Nephron (organoid): ENCODE data around the gene NOSIP.
"Not testable (repeated sequence)": the region's sequence is repeated elsewhere in the genome, so short reads cannot be mapped to it uniquely, and the experiment has no call there.

Experiments used
- H3K27ac Mint-ChIP-seq, 3 experiments: 2 replicates each; pipeline ENCODE4 v1.8.0; 2020; ENCODE audit warnings: mixed read lengths in 3 of 3, mild to moderate bottlenecking in 2 of 3, moderate library complexity in 1 of 3
- H3K27me3 Mint-ChIP-seq: 2 replicates; pipeline ENCODE4 v1.8.0; 2021; ENCODE audit warnings: low read depth, mild to moderate bottlenecking, moderate library complexity, mixed read lengths
- H3K36me3 Mint-ChIP-seq: 2 replicates; pipeline ENCODE4 v1.8.0; 2020; ENCODE audit warnings: low read depth, mixed read lengths
- H3K4me1 Mint-ChIP-seq: 2 replicates; pipeline ENCODE4 v1.8.0; 2020; ENCODE audit warnings: mixed read lengths
- H3K4me3 Mint-ChIP-seq, 3 experiments: 2 replicates each; pipeline ENCODE4 v1.8.0; 2020; ENCODE audit warnings: mild to moderate bottlenecking in 3 of 3, mixed read lengths in 3 of 3, moderate library complexity in 2 of 3
- H3K9me3 Mint-ChIP-seq: 2 replicates; pipeline ENCODE4 v1.8.0; 2020; ENCODE audit warnings: mixed read lengths
- CTCF ChIP-seq, 3 experiments: fragments of 200-600 bp; sonication (generic); IDR thresholded peaks; one replicate each; pipeline ENCODE4 v1.5.0; 2021; ENCODE audit warnings: antibody characterized with exemption in 3 of 3; ENCODE audit not compliant: unreplicated experiment in 3 of 3

NOSIP gene

GRCh38 chr19:49580264-49581006 is at the start of gene NOSIP:
NOSIP (minus strand) TSS chr19:49580556; CDS start chr19:49560691, 19,865 bp downstream.
- H3K27ac Mint-ChIP-seq, result peak within 1 kb of the TSS; percentile 79 to 92 (median 84)
- TF ChIP-seq CTCF (IDR thresholded peaks at IDR 0.05; ENCODE audit: unreplicated experiment in 3 of 3), result no peak
- H3K4me3 Mint-ChIP-seq, result peak within 1 kb of the TSS; percentile 92 to 96 (median 93)
- H3K27me3 Mint-ChIP-seq, result no peaks in the 10 kb centered on the region
- peaks cover 20% of the 10 kb centered on the region for H3K4me1 Mint-ChIP-seq
- peaks cover under 1% of the 10 kb centered on the region for H3K36me3 Mint-ChIP-seq
- H3K9me3 Mint-ChIP-seq, result no peaks in the 10 kb centered on the region

GRCh38 chr19:49629659-49630058 is 49.3 kb upstream of the NOSIP start:
- peaks cover 35% of the 10 kb centered on the region for H3K36me3 Mint-ChIP-seq
- H3K4me1 Mint-ChIP-seq, result peaks cover 7% of the 10 kb centered on the region
- H3K9me3 Mint-ChIP-seq, result no peaks in the 10 kb centered on the region

GRCh38 chr19:49626226-49626625 is 45.9 kb upstream of the NOSIP start:
- Mint-ChIP-seq H3K27ac (no peak overlapping the region), H3K4me3 (no peak overlapping the region), H3K27me3 (no peaks in the 10 kb centered on the region), H3K4me1 (peaks cover 7% of the 10 kb centered on the region), H3K36me3 (peaks cover 62% of the 10 kb centered on the region), H3K9me3 (no peaks in the 10 kb centered on the region)
- no peak for TF ChIP-seq CTCF (IDR thresholded peaks at IDR 0.05; ENCODE audit: unreplicated experiment in 3 of 3)

More at GRCh38 chr19:49629659-49630058, 49.3 kb upstream of the NOSIP start:
- no peak for TF ChIP-seq CTCF (IDR thresholded peaks at IDR 0.05; ENCODE audit: unreplicated experiment in 3 of 3)
- H3K27me3 Mint-ChIP-seq, result no peaks in the 10 kb centered on the region
- H3K27ac Mint-ChIP-seq, result no peak overlapping the region
- H3K4me3 Mint-ChIP-seq, result no peak overlapping the region

- TF ChIP-seq CTCF (IDR thresholded peaks at IDR 0.05; ENCODE audit: unreplicated experiment in 3 of 3), result no peak
- Mint-ChIP-seq H3K9me3 (no peaks in the 10 kb centered on the region), H3K4me3 (no peak overlapping the region), H3K4me1 (no peaks in the 10 kb centered on the region), H3K27me3 (no peaks in the 10 kb centered on the region), H3K36me3 (peaks cover 64% of the 10 kb centered on the region), H3K27ac (no peak overlapping the region)
Measured at GRCh38 chr19:49624967-49625910, 44.9 kb upstream of the NOSIP start.

GRCh38 chr19:49617860-49618259 is 37.5 kb upstream of the NOSIP start:
- not testable (repeated sequence) for H3K4me3 Mint-ChIP-seq, H3K9me3 Mint-ChIP-seq, H3K27me3 Mint-ChIP-seq, H3K27ac Mint-ChIP-seq, H3K4me1 Mint-ChIP-seq
- peaks cover 71% of the 10 kb centered on the region for H3K36me3 Mint-ChIP-seq

GRCh38 chr19:49616945-49617344 is 36.6 kb upstream of the NOSIP start:
- no peaks in the 10 kb centered on the region for H3K27me3 Mint-ChIP-seq

More at GRCh38 chr19:49616945-49617344, 36.6 kb upstream of the NOSIP start:
- Mint-ChIP-seq H3K4me1 (no peaks in the 10 kb centered on the region), H3K27ac (no peak overlapping the region), H3K9me3 (no peaks in the 10 kb centered on the region), H3K4me3 (no peak overlapping the region), H3K36me3 (peaks cover 69% of the 10 kb centered on the region)
- TF ChIP-seq CTCF (IDR thresholded peaks at IDR 0.05; ENCODE audit: unreplicated experiment in 3 of 3), result no peak
